Ovary (tissue), 3 donors: ENCODE results near the gene SEMA4B.

Source experiments
- CTCF ChIP-seq, 3 donors: fragments of 450-650 bp in 2 of 3; fragments of 200-600 bp in 1 of 3; IDR thresholded peaks; one replicate each; pipeline versions ENCODE4 v1.5.1 to v1.8.0; 2016 to 2022; ENCODE audit warnings: antibody characterized with exemption in 3 of 3, mild to moderate bottlenecking in 1 of 3
- EP300 ChIP-seq: sonication (generic); formaldehyde crosslinking; IDR thresholded peaks from one replicate; pipeline ENCODE4 v1.6.1; 2017; ENCODE audit warnings: antibody characterized with exemption
- POLR2A ChIP-seq: fragments of 450-650 bp; IDR thresholded peaks from one replicate; pipeline ENCODE4 v1.6.1; 2017; ENCODE audit warnings: antibody characterized with exemption, mild to moderate bottlenecking, moderate library complexity
- donor health status: DM: no; HTN: no; CAD: no.

GRCh38 chr15:90264671-90265070 lies 63.5 kb downstream of the SEMA4B start:
- TF ChIP-seq CTCF (IDR thresholded peaks at IDR 0.05) (no peak), EP300 (no peak), POLR2A (no peak)
